Omental fat pad (tissue), 4 donors: ENCODE results near the gene CLEC10A. TPM values are rescaled to one million over a fixed set of nuclear protein-coding genes. Genes with fewer than 3 reads are reported as not detected.
"Not testable (repeated sequence)": the region's sequence is repeated elsewhere in the genome, so short reads cannot be mapped to it uniquely, and the experiment has no call there.

Experiments
- ATAC-seq: fragments of 150-250 bp; one replicate; pipeline ENCODE4 v1.9.1; 2016; ENCODE audit warnings: mild to moderate bottlenecking, moderate library complexity; ENCODE audit not compliant: low FRiP score
- DNase-seq: peaks from one replicate; pipeline ENCODE4 v3.0.0-alpha.2; 2019; ENCODE audit warnings: low spot score
- CTCF ChIP-seq, 3 donors: fragments of 450-650 bp; IDR thresholded peaks; one replicate each; pipeline ENCODE4 v1.5.1; 2016 to 2017; ENCODE audit warnings: antibody characterized with exemption in 3 of 3, mild to moderate bottlenecking in 3 of 3, moderate library complexity in 2 of 3
- total RNA-seq, 4 donors: library from RNA; depleted of rRNA; stranded (reverse); fragments of >200 nt; gene quantifications; one replicate each; pipeline ENCODE4 v1.1.0, GENCODE V29; 2016

Gene CLEC10A
- 10 to 100 TPM in 3 of 4 donors, 1 to 10 TPM in 1; 7.2 to 21.7 (median 15.7) TPM for total RNA-seq

GRCh38 chr17:7079581-7080455 lies at the start of gene CLEC10A:
TSS of gene CLEC10A (minus strand) at chr17:7080251. CDS start at chr17:7078812, 1,439 bp downstream.
- TF ChIP-seq CTCF (IDR thresholded peaks at IDR 0.05): no peak
- ATAC-seq (no peak), DNase-seq (no peak)

- DNase-seq (no peak), ATAC-seq (no peak)
- no peak for TF ChIP-seq CTCF (IDR thresholded peaks at IDR 0.05)
These were observed 49.3 kb upstream of the CLEC10A start for GRCh38 chr17:7129311-7129710.

- no peak for DNase-seq
These were observed 48.1 kb upstream of the CLEC10A start for GRCh38 chr17:7128160-7128559.

GRCh38 chr17:7127501-7127900 lies 47.5 kb upstream of the CLEC10A start:
- ATAC-seq, DNase-seq: not testable (repeated sequence)

More at GRCh38 chr17:7128160-7128559, 48.1 kb upstream of the CLEC10A start:
- TF ChIP-seq CTCF (IDR thresholded peaks at IDR 0.05): no peak
- no peak for ATAC-seq

GRCh38 chr17:7126386-7126785 lies 46.3 kb upstream of the CLEC10A start:
- not testable (repeated sequence) for ATAC-seq, DNase-seq

GRCh38 chr17:7124923-7125322 lies 44.9 kb upstream of the CLEC10A start:
- DNase-seq (no peak), ATAC-seq (no peak)
- no peak for TF ChIP-seq CTCF (IDR thresholded peaks at IDR 0.05)

- DNase-seq (no peak), ATAC-seq (no peak)
- no peak for TF ChIP-seq CTCF (IDR thresholded peaks at IDR 0.05)
These were observed 43.8 kb upstream of the CLEC10A start for GRCh38 chr17:7123844-7124243.

- no peak for ATAC-seq
- no peak for DNase-seq
- no peak for TF ChIP-seq CTCF (IDR thresholded peaks at IDR 0.05)
These were observed 42.3 kb upstream of the CLEC10A start for GRCh38 chr17:7122381-7122780.

- ATAC-seq, DNase-seq: not testable (repeated sequence)
These were observed 40.6 kb upstream of the CLEC10A start for GRCh38 chr17:7120635-7121034.
